ENCODE data around the gene IL36G. TPM values are rescaled to one million over a fixed set of nuclear protein-coding genes. Genes with fewer than 3 reads are reported as not detected.

IL36G gene
- total RNA-seq, 1 experiment from 2014 or later: not detected

DNA sequence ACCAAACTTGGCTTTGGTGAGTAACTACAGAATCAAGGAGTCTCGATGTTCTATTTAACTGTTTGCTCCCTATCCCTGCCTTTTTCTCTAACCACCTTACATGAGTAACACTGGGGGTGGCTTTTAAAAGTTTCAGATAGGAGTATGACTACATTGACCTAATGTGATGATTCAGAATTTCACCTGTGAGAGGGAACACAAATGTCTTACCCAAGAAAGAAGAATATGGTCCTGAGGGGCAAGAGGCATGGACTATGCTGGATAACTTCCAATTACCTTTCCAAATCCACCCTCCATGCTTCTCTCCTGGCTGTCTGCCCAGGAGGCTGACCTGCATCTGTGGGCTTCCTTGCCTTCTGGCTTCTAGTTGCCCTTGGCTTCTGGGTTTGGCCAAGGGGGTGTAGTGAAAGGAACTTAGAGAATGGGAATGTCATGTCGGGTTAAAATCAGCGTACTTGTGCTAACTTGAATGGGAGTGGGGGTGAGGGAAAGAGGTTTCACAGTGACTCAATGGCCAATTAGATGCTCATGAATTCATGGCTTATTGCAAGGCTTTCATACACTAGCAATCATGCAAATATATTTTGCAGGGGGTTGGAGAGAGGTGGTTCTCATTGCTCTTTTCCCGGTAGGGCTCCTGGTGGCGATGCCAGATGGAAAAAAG is 5.3 kb upstream of the IL36G start:
- no peak for DNase-seq (ENCODE audit: low spot score)

GRCh38 chr2:112973156-112973555 is 4.7 kb upstream of the IL36G start:
- DNase-seq (ENCODE audit: low spot score): no peak

GRCh38 chr2:112979731-112980130 is 1.9 kb downstream of the IL36G start:
- DNase-seq (ENCODE audit: low spot score): no peak

DNA sequence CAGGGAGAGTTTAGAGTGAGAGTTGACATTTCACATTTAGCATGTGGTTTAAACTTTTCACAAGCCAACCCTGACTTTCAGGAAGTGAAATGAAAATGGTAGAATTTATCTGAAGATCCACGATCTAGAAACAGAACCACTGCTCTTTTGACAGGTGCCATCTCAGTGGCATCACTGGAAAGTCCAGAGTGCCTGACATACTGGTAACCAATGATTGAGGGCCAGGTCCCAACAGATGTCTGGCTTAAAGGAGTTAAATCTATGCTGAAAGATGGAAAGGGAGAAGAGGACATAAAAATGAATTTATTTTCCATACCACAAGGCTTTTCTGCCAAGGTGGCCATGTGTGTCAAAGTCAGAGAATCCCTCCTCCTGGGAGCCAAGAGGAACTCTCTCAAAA is 2.7 kb downstream of the IL36G start:
- DNase-seq (ENCODE audit: low spot score): no peak

GRCh38 chr2:112985090-112985489 is 7.3 kb downstream of the IL36G start:
- no peak for DNase-seq (ENCODE audit: low spot score)

DNA sequence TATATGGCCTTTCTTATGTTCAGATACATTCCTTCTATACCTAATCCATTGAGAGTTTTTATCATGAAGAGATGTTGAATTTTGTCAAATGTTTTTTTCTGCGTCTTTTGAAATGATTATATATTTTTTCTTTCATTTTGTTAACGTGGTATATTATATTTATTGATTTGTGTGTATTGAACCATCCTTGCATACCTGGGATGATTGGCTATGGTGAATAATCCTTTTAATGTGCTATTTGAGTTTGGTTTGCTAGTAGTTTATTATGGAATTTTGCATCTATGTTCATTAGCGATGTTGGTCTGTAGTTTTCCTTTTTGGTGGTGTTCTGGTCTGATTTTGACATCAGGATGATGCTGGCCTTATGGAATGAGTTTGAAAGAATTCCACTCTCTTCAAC is 11.8 kb downstream of the IL36G start:
- no peak for DNase-seq (ENCODE audit: low spot score)

DNA sequence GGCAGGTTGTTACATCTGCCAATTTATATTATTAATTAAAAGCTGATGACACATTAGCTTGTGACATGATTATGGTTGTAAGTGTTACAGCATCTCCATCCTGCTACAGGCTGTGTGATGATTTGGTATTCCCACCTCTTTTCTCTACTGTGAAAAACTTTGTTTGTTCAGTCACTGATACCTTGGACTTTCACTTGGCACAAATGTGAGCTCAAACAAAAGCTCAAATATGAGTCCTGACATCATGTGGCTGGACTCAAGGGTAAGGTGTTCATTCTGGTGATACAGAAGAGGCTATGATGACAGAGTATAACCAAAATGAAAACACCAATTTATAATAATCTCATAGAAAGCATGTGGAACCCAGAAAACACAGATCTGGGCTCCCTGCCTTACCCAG is 16.0 kb downstream of the IL36G start:
- no peak for DNase-seq (ENCODE audit: low spot score)

DNA sequence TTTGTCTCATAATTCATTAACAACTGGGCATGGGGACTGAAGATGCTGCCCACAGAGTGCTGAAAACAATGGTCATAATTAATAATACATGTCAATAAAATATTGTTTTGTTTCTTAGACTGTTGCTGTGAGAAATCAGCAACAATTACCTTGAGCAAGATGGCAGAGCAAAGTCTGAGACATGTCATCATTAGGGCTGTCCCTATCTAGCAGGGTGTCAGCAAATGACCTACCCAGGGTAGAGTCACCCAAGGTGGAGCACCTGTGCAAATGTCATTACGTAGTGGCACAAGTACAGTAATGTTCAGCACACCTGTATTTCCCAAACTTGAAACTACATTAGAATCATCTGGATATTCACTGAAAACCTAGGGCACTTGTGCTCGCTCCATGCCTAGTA is 16.8 kb downstream of the IL36G start:
- DNase-seq (ENCODE audit: low spot score): no peak

- no peak for DNase-seq (ENCODE audit: low spot score)
These were observed 17.6 kb downstream of the IL36G start for GRCh38 chr2:112995346-112995920.

DNA sequence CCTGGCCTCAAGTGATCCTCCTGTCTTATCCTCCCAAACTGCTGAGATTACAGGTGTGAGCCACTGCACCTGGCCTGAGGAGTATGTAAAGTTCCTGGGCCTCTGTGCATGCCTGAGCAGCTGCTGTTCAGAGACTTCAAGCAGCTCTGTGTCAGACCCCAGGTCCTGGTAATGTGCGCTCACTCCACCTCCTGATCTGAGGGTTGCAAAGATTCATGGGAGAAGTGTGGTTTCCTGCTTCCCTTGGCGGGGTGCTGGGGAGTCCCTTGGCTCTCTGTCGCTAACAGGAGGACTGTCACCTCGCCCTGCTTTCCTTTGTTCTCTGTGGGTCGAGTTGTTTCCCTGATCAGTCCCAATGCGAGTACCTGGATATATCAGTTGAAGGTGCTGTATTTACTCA is 18.8 kb downstream of the IL36G start:
- DNase-seq (ENCODE audit: low spot score): no peak

DNA sequence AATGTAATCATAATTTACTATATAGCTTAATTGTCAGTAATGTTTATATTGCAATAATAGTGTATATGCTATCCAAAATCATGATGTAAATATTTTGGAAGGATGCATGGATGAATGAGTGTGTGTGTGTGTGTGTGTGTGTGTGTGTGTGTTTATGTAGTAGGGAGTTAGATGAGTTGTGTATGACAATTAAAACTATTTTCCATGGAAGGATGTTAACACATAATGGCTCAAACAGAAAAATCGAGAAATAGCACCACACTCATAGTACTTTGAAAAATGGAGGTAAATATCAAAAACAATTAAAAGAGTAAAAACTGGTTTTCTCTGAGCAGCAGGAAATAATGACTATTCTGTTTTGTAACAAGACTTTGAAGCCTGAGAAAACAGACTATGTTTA is 19.3 kb downstream of the IL36G start:
- no peak for DNase-seq (ENCODE audit: low spot score)

DNA sequence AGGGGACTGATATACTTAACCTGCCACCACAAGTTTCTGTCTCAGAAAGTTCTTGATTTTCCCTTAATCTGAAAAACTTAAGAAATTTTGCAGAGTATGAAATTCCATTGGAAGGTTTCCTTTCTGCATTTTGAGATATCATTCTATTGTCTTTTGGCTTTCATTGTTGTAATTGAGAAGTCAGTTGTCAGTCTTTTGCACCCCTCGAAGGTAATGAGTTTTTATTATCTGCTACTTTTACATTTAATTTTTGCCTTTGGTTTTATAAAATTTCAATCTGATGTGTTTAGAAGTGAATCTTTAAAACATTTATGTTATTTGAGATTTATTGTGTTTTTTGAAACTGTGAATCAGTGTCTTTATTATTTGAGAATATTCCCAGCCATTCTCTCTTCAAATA is 22.6 kb downstream of the IL36G start:
- DNase-seq (ENCODE audit: low spot score): no peak

GRCh38 chr2:113002677-113003076 is 24.9 kb downstream of the IL36G start:
- no peak for DNase-seq (ENCODE audit: low spot score)

GRCh38 chr2:113005030-113005509 is 27.3 kb downstream of the IL36G start, which contains the start of gene IL36A:
Gene IL36A (plus strand): TSS chr2:113005459. CDS start chr2:113005872, 413 bp downstream.
- no peak for DNase-seq (ENCODE audit: low spot score)

DNA sequence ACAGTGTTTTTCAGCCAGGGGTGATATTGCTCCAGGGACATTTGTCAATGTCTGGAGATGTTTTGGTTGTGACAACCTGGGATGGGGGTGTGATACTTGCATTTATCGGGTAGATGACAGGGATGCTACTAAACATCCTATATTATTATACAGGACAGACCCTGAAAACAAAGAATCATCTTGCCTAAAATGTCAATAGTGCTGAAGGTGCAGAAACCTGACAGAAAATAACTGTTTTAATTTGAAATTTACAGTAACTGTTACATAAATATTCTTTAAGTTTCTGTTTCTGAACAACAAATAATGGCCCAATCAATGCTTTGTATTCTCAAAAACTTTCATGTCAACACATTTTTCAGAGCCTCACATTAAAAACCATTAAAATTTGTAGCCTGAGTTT is 29.4 kb downstream of the IL36G start:
- no peak for DNase-seq (ENCODE audit: low spot score)

DNA sequence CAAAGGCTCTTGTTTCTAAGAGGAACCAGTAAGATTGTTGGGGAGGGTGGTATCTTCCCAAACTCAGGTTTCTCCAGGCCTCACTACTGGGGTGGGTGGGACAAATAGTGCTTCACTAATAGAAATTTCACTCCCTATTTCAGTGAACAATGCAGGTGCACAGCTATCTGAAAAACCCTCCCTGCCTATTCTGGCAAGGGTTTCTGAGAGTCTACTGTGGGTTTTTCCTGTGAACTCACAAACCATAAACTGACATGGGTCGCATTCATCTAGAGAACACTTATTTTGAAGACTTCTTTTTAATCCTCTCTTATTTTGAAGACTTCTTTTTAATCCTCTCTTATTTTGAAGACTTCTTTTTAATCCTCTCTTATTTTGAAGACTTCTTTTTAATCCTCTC is 31.8 kb downstream of the IL36G start:
- DNase-seq (ENCODE audit: low spot score): no peak

DNA sequence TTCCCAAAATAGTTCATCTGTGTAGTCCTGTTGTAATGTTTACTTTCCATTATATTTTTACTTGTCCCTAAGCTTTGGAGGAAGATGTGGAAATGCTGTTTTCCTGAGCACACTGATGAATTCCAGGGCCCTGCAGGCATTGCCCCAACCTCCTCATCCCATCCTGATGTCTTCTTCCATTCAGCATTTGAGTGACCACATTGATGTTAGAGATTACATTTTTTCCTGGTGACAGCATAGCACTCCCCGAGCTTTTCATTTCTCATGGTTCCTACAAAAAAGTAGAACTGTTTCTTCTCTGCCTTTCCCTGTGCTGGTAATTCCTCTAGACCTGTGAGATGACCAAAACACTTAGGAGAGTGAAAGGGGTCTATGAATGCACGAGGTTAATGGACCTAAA is 32.3 kb downstream of the IL36G start:
- DNase-seq (ENCODE audit: low spot score): no peak

GRCh38 chr2:113011108-113011507 is 33.3 kb downstream of the IL36G start:
- DNase-seq (ENCODE audit: low spot score): no peak

- DNase-seq (ENCODE audit: low spot score): no peak
These were observed 34.9 kb downstream of the IL36G start for GRCh38 chr2:113012436-113013335.

DNA sequence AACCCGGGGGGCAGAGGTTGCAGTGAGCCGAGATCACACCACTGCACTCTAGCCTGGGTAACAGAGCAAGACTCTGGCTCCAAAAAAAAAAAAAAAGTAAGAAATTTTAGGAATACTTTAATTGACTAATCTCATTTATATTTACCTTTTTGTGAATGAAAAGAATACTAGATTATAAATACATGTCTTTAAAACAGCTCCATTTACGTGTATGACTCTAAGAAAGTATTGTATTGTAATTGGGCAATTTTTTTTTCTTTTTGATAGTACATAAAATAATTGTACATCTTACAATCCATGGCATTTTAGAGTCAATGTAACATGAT is 35.5 kb downstream of the IL36G start:
- no peak for DNase-seq (ENCODE audit: low spot score)

DNA sequence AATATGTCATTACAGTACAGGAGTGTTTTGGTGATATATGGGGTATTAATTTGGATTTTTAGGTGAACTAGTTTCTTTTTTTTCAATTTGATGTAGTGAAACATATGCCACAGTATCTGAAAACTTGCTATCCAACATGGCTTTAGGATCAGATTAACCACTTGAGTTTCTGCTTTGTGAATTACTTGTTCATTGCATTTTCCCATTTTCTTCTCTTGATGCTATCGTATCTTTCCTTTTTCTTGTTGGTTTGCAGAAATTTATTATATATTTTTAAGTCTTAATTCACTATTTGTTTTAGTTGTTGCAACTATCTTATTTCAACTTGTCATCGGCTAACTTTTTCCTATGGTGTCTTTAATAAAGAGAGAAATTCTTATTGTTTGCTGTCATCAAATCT is 36.3 kb downstream of the IL36G start:
- no peak for DNase-seq (ENCODE audit: low spot score)

GRCh38 chr2:113015042-113015441 is 37.2 kb downstream of the IL36G start:
- DNase-seq (ENCODE audit: low spot score): no peak

DNA sequence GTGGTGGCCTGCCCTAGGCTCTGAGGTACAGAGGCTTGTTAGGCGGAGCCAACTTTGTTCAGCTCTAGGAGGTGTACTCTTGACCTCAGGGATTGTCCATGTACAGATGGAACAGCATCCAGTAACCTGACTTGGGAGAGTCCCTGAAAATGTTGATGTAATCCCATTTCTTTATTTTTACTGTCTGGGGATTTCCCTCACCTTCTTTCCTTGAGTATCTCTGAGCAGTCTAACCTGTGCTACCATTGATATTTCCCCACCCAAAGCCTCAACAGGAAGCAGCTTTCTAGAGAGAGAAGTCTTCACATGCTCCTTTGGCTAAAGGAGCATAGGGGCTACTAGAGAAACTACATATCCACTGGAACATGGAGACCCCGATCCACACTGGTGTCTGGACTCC is 37.8 kb downstream of the IL36G start:
- DNase-seq (ENCODE audit: low spot score): no peak

Data from H4 (cell line).